HCT116 (cell line): ENCODE measurements around the gene ARID5B. TPM values are rescaled to one million over a fixed set of nuclear protein-coding genes. Genes with fewer than 3 reads are reported as not detected.

Source experiments
- ATAC-seq: fragments of 200-7000 bp; cut with Tn5 transposase; 2 replicates; pipeline ENCODE4 v1.9.1; 2020; ENCODE audit warnings: mild to moderate bottlenecking, moderate library complexity
- BruUV-seq: library from RNA; stranded (reverse); fragments of 400-500 nt; replicated peaks from 2 replicates; lab custom pipeline; 2021; lab: Mats Ljungman, UMichigan
- CTCF ChIA-PET: fragments of 300-600 bp; sonication (Branson Sonifier 250); formaldehyde crosslinking; loops from one replicate; lab custom pipeline; 2021; ENCODE audit warnings: antibody characterized with exemption; lab: Charles Lee
- POLR2A ChIA-PET: fragments of 300-600, 350-600 bp; sonication (Branson Sonifier 250); formaldehyde crosslinking; loops from one replicate; lab custom pipeline; 2021; ENCODE audit warnings: antibody characterized with exemption; lab: Charles Lee
- RAD21 ChIA-PET, 2 experiments: fragments of 300-600 bp; sonication (Branson Sonifier 250); formaldehyde crosslinking; loops; one replicate each; lab custom pipeline; 2023; ENCODE audit warnings: low total read pairs in 2 of 2; ENCODE audit not compliant: uncharacterized antibody in 2 of 2, unreplicated experiment in 2 of 2, low non-redundant PET in 1 of 2; lab: Charles Lee
- DNase-seq: peaks from one replicate; pipeline ENCODE4 v3.0.0-alpha.2; 2010; ENCODE audit warnings: low read depth, low spot score
- H2AFZ ChIP-seq: fragments of 200-600 bp; shearing (Covaris generic), sonication (generic); 2 replicates; pipeline ENCODE4 v1.6.1; 2017; ENCODE audit warnings: low read depth, mixed run types, mixed read lengths, antibody characterized with exemption, low read length; ENCODE audit not compliant: poor library complexity, severe bottlenecking
- H3K27ac ChIP-seq: 2 replicates; pipeline ENCODE4 v1.5.1; 2012; ENCODE audit warnings: low read depth, low read length
- H3K27me3 ChIP-seq: fragments of 200-600 bp; sonication (generic); 2 replicates; pipeline ENCODE4 v1.6.1; 2016; ENCODE audit warnings: mixed run types, low read length, mixed read lengths; ENCODE audit not compliant: insufficient read depth
- H3K36me3 ChIP-seq, 2 experiments: fragments of 200-500 bp in 1 of 2; fragments of 200-600 bp in 1 of 2; sonication (Bioruptor generic) in 1 of 2; sonication (generic) in 1 of 2; 2 replicates each; pipeline versions ENCODE4 v1.5.1 to v1.6.1; 2014 to 2016; ENCODE audit warnings: low read length in 2 of 2, inconsistent platforms in 1 of 2, mixed read lengths in 1 of 2, mixed run types in 1 of 2; ENCODE audit not compliant: insufficient read depth in 2 of 2, control insufficient read depth in 1 of 2
- H3K4me1 ChIP-seq, 2 experiments: fragments of 200-600 bp in 1 of 2; sonication (generic) in 1 of 2; 2 replicates each; pipeline versions ENCODE4 v1.5.1 to v1.6.1; 2012 to 2017; ENCODE audit warnings: low read length in 2 of 2, inconsistent platforms in 1 of 2, mild to moderate bottlenecking in 1 of 2, mixed read lengths in 1 of 2, mixed run types in 1 of 2, moderate library complexity in 1 of 2; ENCODE audit not compliant: insufficient read depth in 2 of 2, control insufficient read depth in 1 of 2
- H3K4me2 ChIP-seq: fragments of 200-600 bp; sonication (generic); 2 replicates; pipeline ENCODE4 v1.6.1; 2017; ENCODE audit warnings: mixed run types, low read length, mixed read lengths
- H3K4me3 ChIP-seq, 2 experiments: fragments of 200-600 bp in 1 of 2; sonication (generic) in 1 of 2; replicated peaks in 1 of 2; 2 replicates each; pipeline ENCODE4 v1.5.1; 2011 to 2016; ENCODE audit warnings: low read length in 2 of 2, control low read depth in 1 of 2, low read depth in 1 of 2, mild to moderate bottlenecking in 1 of 2, mixed read lengths in 1 of 2, mixed run types in 1 of 2
- H3K79me2 ChIP-seq: fragments of 200-600 bp; sonication (generic); 2 replicates; pipeline ENCODE4 v1.6.1; 2017; ENCODE audit warnings: mild to moderate bottlenecking, mixed run types, low read length, moderate library complexity, mixed read lengths; ENCODE audit not compliant: insufficient read depth
- H3K9ac ChIP-seq: fragments of 200-600 bp; sonication (generic); 2 replicates; pipeline ENCODE4 v1.6.1; 2016; ENCODE audit warnings: low read length, mixed read lengths
- H3K9me2 ChIP-seq: fragments of 200-600 bp; sonication (generic), shearing (Covaris generic); 2 replicates; pipeline ENCODE4 v1.6.1; 2017; ENCODE audit warnings: mixed run types, mild to moderate bottlenecking, moderate library complexity; ENCODE audit not compliant: insufficient read depth
- H3K9me3 ChIP-seq, 2 experiments: fragments of 200-500 bp in 1 of 2; fragments of 200-600 bp in 1 of 2; sonication (Bioruptor generic) in 1 of 2; sonication (generic) in 1 of 2; 2 replicates each; pipeline ENCODE4 v1.6.1; 2014 to 2017; ENCODE audit warnings: low read length in 2 of 2, mixed read lengths in 2 of 2, inconsistent platforms in 1 of 2, low read depth in 1 of 2, mild to moderate bottlenecking in 1 of 2, mixed run types in 1 of 2, moderate library complexity in 1 of 2; ENCODE audit not compliant: control insufficient read depth in 1 of 2, insufficient read depth in 1 of 2
- H4K20me1 ChIP-seq: fragments of 200-600 bp; sonication (generic), shearing (Covaris generic); 2 replicates; pipeline ENCODE4 v1.6.1; 2017; ENCODE audit warnings: mixed run types, mild to moderate bottlenecking, moderate library complexity; ENCODE audit not compliant: insufficient read depth
- CBX3 ChIP-seq: IDR thresholded peaks from 2 replicates; pipeline ENCODE4 v1.6.1; 2012; ENCODE audit warnings: low read depth
- CEBPB ChIP-seq: IDR thresholded peaks from 2 replicates; pipeline ENCODE4 v1.6.1; 2012; ENCODE audit warnings: low read depth
- CTCF ChIP-seq, 3 experiments: fragments of 200-600 bp in 1 of 3; sonication (generic) in 1 of 3; IDR thresholded peaks in 2 of 3; conservative IDR thresholded peaks in 1 of 3; 2 replicates each; pipeline ENCODE4 v1.5.1; 2012 to 2017; ENCODE audit warnings: low read depth in 2 of 3, low read length in 2 of 3, antibody characterized with exemption in 1 of 3, borderline replicate concordance in 1 of 3, control low read depth in 1 of 3, mild to moderate bottlenecking in 1 of 3, mixed read lengths in 1 of 3, mixed run types in 1 of 3, moderate library complexity in 1 of 3; ENCODE audit not compliant: insufficient read depth in 1 of 3
- ELF1 ChIP-seq: IDR thresholded peaks from 2 replicates; pipeline ENCODE4 v1.6.1; 2012; ENCODE audit warnings: low read depth, borderline replicate concordance
- EZH2 ChIP-seq: fragments of 200-600 bp; sonication (generic); IDR thresholded peaks from 2 replicates; pipeline ENCODE4 v1.6.1; 2017; ENCODE audit warnings: antibody characterized with exemption, mixed run types
- EZH2phosphoT487 ChIP-seq: fragments of 200-600 bp; IDR thresholded peaks from 2 replicates; pipeline ENCODE4 v1.6.1; 2018; ENCODE audit warnings: antibody characterized with exemption, borderline replicate concordance
- JUND ChIP-seq: IDR thresholded peaks from 2 replicates; pipeline ENCODE4 v1.6.1; 2012
- MAX ChIP-seq: IDR thresholded peaks from 2 replicates; pipeline ENCODE4 v1.6.1; 2012
- POLR2A ChIP-seq: IDR thresholded peaks from 2 replicates; pipeline ENCODE4 v1.7.0; 2011; ENCODE audit warnings: borderline replicate concordance; ENCODE audit not compliant: insufficient read depth, insufficient read length; ENCODE audit errors: extremely low read depth
- RAD21 ChIP-seq: IDR thresholded peaks from 2 replicates; pipeline ENCODE4 v1.6.1; 2012; ENCODE audit warnings: low read depth, mild to moderate bottlenecking
- REST ChIP-seq: IDR thresholded peaks from 2 replicates; pipeline ENCODE4 v1.6.1; 2012; ENCODE audit warnings: low read depth
- SIN3A ChIP-seq: IDR thresholded peaks from 2 replicates; pipeline ENCODE4 v1.6.1; 2012; ENCODE audit warnings: low read depth
- SRF ChIP-seq: IDR thresholded peaks from 2 replicates; pipeline ENCODE4 v1.6.1; 2012; ENCODE audit warnings: low read depth
- TCF7L2 ChIP-seq: IDR thresholded peaks from 2 replicates; pipeline ENCODE4 v1.7.0; 2011; ENCODE audit warnings: borderline replicate concordance, inconsistent platforms; ENCODE audit not compliant: insufficient read depth, insufficient read length; ENCODE audit errors: extremely low read depth
- YY1 ChIP-seq: IDR thresholded peaks from 2 replicates; pipeline ENCODE4 v1.6.1; 2011; ENCODE audit warnings: low read length, low read depth, moderate library complexity, mild to moderate bottlenecking; ENCODE audit not compliant: insufficient replicate concordance; ENCODE audit errors: extremely low read depth
- ZFX ChIP-seq: fragments of 450-650 bp; IDR thresholded peaks from 2 replicates; pipeline ENCODE4 v1.6.1; 2017
- ZNF274 ChIP-seq: fragments of 200-500 bp; sonication (Bioruptor generic); IDR thresholded peaks from 2 replicates; pipeline ENCODE4 v1.6.1; 2014; ENCODE audit warnings: mild to moderate bottlenecking, low read depth, low read length, inconsistent platforms
- intact Hi-C: fragments of 100-400 bp; cut with micrococcal nuclease; formaldehyde crosslinking; loops from 2 replicates; pipeline ENCODE4 v1.10.0; 2022
- total RNA-seq: library from RNA; stranded (reverse); gene quantifications from one replicate; pipeline ENCODE4 v1.2.1, GENCODE V29; 2021; ENCODE audit not compliant: unreplicated experiment
- TF ChIP-seq, protein P1 (sequence below): IDR thresholded peaks from 2 replicates; pipeline ENCODE4 v1.6.1; 2011; ENCODE audit warnings: mild to moderate bottlenecking, low read length, moderate library complexity; ENCODE audit not compliant: insufficient replicate concordance; ENCODE audit errors: extremely low read depth
- TF ChIP-seq, protein P2 (sequence below): IDR thresholded peaks from 2 replicates; pipeline ENCODE4 v1.6.1; 2012

ARID5B gene
- total RNA-seq, 1 experiment from 2014 or later = 4.7 TPM

- TF ChIP-seq ZNF274 = no peak
- TF ChIP-seq TCF7L2 = no peak
- TF ChIP-seq CTCF (IDR thresholded peaks at IDR 0.05 in 2 of 3, conservative IDR thresholded peaks at IDR 0.05 in 1 of 3; ENCODE audit: borderline replicate concordance in 1 of 3, insufficient read depth in 1 of 3, low read depth in 2 of 3, low read length in 2 of 3) = no peak
- TF ChIP-seq, protein P1, sequence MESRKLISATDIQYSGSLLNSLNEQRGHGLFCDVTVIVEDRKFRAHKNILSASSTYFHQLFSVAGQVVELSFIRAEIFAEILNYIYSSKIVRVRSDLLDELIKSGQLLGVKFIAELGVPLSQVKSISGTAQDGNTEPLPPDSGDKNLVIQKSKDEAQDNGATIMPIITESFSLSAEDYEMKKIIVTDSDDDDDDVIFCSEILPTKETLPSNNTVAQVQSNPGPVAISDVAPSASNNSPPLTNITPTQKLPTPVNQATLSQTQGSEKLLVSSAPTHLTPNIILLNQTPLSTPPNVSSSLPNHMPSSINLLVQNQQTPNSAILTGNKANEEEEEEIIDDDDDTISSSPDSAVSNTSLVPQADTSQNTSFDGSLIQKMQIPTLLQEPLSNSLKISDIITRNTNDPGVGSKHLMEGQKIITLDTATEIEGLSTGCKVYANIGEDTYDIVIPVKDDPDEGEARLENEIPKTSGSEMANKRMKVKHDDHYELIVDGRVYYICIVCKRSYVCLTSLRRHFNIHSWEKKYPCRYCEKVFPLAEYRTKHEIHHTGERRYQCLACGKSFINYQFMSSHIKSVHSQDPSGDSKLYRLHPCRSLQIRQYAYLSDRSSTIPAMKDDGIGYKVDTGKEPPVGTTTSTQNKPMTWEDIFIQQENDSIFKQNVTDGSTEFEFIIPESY = no peak
- no peak for TF ChIP-seq MAX
- TF ChIP-seq, protein P2, sequence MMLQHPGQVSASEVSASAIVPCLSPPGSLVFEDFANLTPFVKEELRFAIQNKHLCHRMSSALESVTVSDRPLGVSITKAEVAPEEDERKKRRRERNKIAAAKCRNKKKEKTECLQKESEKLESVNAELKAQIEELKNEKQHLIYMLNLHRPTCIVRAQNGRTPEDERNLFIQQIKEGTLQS = no peak
- TF ChIP-seq YY1 = no peak
- no peak for TF ChIP-seq REST
- no peak for TF ChIP-seq CBX3
- no peak for TF ChIP-seq POLR2A
- TF ChIP-seq EZH2phosphoT487 = no peak
- no peak for TF ChIP-seq SIN3A
- TF ChIP-seq ELF1 = no peak
- no peak for TF ChIP-seq SRF
- TF ChIP-seq CEBPB = no peak
- TF ChIP-seq ZFX = no peak
- TF ChIP-seq RAD21 = no peak
- TF ChIP-seq EZH2 = no peak
- TF ChIP-seq JUND = no peak
- H3K4me2 ChIP-seq = no peak overlapping the region
- no peaks in the 10 kb centered on the region for H3K27me3 ChIP-seq
- ChIA-PET CTCF (no interaction called here), POLR2A (no interaction called here), RAD21 (no interaction called here)
- no peak overlapping the region for H3K4me3 ChIP-seq
- no peaks in the 10 kb centered on the region for H3K79me2 ChIP-seq
- no TSS peak for BruUV-seq
- peaks cover 0 to 11% of the 10 kb centered on the region in 2 experiments; a peak in 3 of 4 replicates for H3K4me1 ChIP-seq
- H3K9ac ChIP-seq = no peak overlapping the region
- peaks cover 0 to 3% of the 10 kb centered on the region in 2 experiments; a peak in 2 of 4 replicates for H3K36me3 ChIP-seq
- intact Hi-C loops = no loop called here
- ATAC-seq (no peak), DNase-seq (no peak)
- H3K9me3 ChIP-seq = no peaks in the 10 kb centered on the region
- no peak overlapping the region for H3K27ac ChIP-seq
- H2AFZ ChIP-seq = no peak overlapping the region
- H4K20me1 ChIP-seq = no peaks in the 10 kb centered on the region
- H3K9me2 ChIP-seq = no peaks in the 10 kb centered on the region
These were observed 194.9 kb downstream of the ARID5B start for GRCh38 chr10:62096256-62096933.
